ACHN (cell line): ENCODE results near the gene TAF5L.

Source experiments
- DNase-seq: peaks from one replicate; pipeline ENCODE4 v3.0.0-alpha.2; 2015
- in situ Hi-C: cut with HindIII; loops from 2 replicates; pipeline ENCODE4 v1.10.0; 2017; ENCODE audit warnings: low sequenced_read_pairs, low pct_ligation_motif_present, low pct_unique_long_range_greater_than_20kb

Gene TAF5L

DNA sequence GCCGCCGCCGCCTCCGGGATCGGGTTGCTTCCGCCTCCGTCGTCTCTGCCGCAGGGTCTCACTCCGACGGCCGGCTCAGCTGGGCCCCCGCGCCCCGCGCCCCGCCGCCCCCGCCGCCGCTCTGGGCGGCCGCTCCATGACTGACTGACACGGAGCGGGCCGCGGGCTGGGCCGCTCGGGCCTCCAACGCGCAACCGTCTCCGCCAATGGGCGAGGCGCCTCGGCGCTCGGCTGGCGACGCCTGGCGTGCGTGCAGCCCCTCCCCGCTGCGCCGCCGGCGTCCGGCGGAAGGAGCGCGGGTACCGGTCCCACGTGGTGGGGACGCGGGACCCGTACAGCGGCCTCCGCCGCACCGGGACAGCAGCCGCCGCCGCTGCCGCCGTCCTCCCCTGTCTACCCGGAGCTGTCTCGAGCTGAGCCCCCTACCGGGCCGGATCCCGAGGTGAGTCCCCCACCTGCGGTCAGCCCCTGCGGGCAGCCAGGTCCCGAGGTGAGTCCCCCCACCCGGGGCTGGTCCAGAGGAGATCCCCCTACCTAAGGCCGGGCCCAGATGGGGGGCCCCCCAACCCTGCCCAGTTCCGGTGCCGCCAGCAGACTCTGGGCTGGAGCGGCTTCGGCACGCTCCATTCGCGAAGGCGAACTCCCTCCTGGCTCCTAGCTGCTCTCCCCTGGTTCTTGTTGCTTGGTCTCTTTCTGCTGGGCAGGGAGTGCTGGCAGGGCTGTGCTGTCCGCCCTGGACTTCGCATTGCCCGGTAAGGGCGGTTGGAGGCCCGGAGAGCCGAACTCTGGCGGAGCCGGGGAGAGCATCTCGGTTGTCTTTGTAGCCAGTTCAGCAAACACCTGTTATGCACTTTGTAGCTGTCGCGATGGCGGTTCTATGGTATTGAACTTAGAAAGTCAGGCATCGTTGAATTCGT lies at the start of gene TAF5L, which contains the start of gene URB2:
TAF5L (minus strand) TSS at position 208 of the 917 bp plus-strand sequence. CDS start 11,640 bp downstream, outside the sequence.
URB2 (plus strand) TSS at position 333 of the 917 bp plus-strand sequence. CDS start 1,387 bp downstream, outside the sequence.
- in situ Hi-C loops, result no loop called here
- peak; percentile 94 for DNase-seq

DNA sequence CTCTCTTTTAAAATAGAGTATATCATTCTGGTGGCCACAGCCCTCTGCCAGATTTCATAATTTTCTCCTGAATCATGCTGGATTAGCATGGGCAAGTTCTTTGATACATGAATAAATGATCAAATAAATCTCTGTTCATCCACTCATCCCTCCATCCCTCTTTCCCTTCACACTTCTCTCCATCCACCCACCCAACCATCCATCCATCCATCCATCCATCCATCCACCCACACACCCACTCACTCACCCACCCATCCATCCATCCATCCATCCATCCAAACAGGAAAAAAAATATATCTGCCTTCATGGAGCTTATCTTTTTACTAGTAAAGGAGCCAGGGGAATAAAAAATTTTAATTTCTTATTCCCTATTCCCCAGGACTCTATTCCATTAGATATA lies 49.5 kb upstream of the TAF5L start:
- DNase-seq, result no peak
- in situ Hi-C loops, result no loop called here

DNA sequence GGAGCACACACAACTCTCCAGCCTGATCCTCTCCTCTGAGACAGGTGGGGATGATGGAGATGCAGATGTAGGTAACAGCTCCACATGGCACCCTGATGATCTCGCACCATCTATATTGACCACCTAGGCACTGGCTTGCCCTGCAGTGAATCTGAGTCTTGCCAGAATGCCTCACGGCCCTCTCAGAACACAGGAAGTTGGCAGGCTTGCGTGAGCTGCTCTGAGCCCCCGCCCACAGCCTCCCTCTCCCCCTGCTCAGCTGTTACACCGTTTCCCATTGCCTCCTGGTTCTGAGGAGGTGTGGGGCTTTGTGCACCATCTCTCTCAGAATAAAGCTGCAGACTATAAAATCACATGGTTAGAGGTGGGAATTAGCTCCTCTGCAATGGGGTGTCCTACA lies 48.1 kb upstream of the TAF5L start:
- in situ Hi-C loops, result no loop called here
- no peak for DNase-seq

GRCh38 chr1:229672246-229672645 lies 46.3 kb upstream of the TAF5L start:
- no peak for DNase-seq
- in situ Hi-C loops, result no loop called here

- DNase-seq, result no peak
- in situ Hi-C loops, result no loop called here
Measured at GRCh38 chr1:229671310-229671709, 45.4 kb upstream of the TAF5L start.

DNA sequence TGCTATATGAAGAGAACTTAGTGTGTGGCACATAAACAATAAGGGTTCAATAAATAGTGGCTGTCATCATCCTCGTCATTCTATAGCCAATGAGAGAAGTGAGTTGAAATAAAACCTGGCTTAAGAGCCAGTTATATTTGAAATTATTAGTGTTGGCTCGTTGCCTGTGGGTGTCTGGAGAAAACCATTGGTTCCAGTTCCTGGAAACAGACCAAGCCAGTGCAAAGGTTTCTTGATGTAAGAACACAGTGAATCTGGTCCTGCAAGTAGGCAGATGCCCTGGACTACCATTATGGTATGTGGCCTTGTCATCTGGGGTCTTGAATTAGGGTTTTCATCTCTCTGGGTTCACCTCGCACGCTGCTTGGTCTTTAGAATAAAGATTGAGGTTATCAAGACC lies 43.4 kb upstream of the TAF5L start:
- DNase-seq, result no peak
- in situ Hi-C loops, result no loop called here

GRCh38 chr1:229666585-229666984 lies 40.7 kb upstream of the TAF5L start:
- no peak for DNase-seq
- in situ Hi-C loops, result no loop called here

- DNase-seq, result no peak
- in situ Hi-C loops, result no loop called here
Measured at GRCh38 chr1:229665912-229666558, 40.1 kb upstream of the TAF5L start.

GRCh38 chr1:229664133-229664689 lies 38.3 kb upstream of the TAF5L start:
- no peak for DNase-seq
- in situ Hi-C loops, result no loop called here

GRCh38 chr1:229661897-229662296 lies 36.0 kb upstream of the TAF5L start:
- in situ Hi-C loops, result no loop called here
- no peak for DNase-seq

- DNase-seq, result peak; percentile 79
Measured at GRCh38 chr1:229661022-229661877, 35.3 kb upstream of the TAF5L start.

GRCh38 chr1:229657993-229658755 lies 32.3 kb upstream of the TAF5L start:
- in situ Hi-C loops, result no loop called here

More at GRCh38 chr1:229661022-229661877, 35.3 kb upstream of the TAF5L start:
- in situ Hi-C loops, result no loop called here

DNA sequence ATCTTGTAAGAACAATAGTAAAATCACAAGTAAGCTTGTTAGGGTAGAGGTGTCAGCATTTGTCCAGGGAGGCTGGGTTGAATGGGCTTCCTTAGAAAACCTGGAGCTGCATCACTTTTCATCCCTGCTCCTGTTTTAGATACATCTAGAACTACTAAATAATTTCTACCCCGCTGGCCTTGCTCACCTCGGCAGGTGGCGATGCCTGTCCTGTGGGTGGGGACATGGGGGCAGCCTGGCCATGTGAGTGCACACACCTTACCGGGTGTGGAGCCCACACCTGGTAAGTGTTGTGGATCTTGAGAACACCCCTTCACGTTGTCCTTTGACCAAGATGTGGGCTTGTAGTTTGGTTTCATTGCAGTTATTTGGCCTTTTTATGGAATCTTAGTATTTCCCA lies 29.9 kb upstream of the TAF5L start:
- in situ Hi-C loops, result no loop called here
- DNase-seq, result no peak

More at GRCh38 chr1:229657993-229658755, 32.3 kb upstream of the TAF5L start:
- DNase-seq, result no peak

DNA sequence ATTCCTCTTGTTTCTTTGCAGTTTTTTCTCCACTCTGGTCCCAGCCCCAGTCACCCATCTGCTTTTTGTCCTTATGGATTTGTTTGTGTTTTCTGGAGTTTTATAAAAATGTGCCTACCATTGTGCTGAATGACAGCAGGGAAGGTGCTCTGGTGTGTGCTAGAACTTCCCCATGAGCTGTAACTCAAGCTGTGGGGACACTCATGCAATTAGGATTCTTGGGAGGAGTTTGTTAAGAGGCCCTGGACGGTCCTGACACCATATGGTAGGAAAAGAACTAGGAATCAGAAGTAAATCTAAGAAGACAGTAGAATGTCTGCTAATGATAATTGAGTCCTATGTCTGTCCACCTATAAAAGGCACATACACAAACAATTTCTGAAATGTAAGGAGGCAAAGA lies 27.5 kb upstream of the TAF5L start:
- DNase-seq, result no peak
- in situ Hi-C loops, result no loop called here

DNA sequence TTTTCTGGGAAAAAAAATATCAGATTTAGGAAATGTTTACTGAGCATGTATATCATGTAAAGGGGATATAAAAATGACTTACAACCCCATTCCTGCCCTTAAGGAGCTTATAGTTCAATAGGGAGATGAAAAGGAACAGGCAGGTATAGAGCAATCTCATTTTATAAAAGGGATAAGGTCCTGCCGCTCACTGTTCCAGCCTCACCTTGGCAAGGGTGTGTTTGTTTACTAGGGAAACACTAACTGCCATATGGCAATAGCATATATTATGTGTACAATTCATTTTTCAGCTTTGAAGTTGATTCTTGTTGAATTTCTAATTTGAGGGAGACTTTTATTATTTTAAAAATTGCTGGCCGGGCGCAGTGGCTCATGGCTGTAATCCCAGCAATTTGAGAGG lies 25.6 kb upstream of the TAF5L start:
- in situ Hi-C loops, result no loop called here
- no peak for DNase-seq

GRCh38 chr1:229650045-229650444 lies 24.1 kb upstream of the TAF5L start:
- DNase-seq, result no peak
- in situ Hi-C loops, result no loop called here

GRCh38 chr1:229648406-229648805 lies 22.5 kb upstream of the TAF5L start:
- in situ Hi-C loops, result no loop called here
- DNase-seq, result no peak
